ENCODE measurements around the gene RILPL1.
A peak's percentile ranks its signal among the peaks of the same experiment; 100 is the strongest.

RILPL1 gene

GRCh38 chr12:123479442-123480180 is 53.9 kb downstream of the RILPL1 start:
- no peak overlapping the region for H3K27ac ChIP-seq
- TF ChIP-seq, protein P1, sequence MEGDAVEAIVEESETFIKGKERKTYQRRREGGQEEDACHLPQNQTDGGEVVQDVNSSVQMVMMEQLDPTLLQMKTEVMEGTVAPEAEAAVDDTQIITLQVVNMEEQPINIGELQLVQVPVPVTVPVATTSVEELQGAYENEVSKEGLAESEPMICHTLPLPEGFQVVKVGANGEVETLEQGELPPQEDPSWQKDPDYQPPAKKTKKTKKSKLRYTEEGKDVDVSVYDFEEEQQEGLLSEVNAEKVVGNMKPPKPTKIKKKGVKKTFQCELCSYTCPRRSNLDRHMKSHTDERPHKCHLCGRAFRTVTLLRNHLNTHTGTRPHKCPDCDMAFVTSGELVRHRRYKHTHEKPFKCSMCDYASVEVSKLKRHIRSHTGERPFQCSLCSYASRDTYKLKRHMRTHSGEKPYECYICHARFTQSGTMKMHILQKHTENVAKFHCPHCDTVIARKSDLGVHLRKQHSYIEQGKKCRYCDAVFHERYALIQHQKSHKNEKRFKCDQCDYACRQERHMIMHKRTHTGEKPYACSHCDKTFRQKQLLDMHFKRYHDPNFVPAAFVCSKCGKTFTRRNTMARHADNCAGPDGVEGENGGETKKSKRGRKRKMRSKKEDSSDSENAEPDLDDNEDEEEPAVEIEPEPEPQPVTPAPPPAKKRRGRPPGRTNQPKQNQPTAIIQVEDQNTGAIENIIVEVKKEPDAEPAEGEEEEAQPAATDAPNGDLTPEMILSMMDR (IDR thresholded peaks at IDR 0.05), result no peak
- TF ChIP-seq ZFX (IDR thresholded peaks at IDR 0.05; ENCODE audit: borderline replicate concordance), result no peak

DNA sequence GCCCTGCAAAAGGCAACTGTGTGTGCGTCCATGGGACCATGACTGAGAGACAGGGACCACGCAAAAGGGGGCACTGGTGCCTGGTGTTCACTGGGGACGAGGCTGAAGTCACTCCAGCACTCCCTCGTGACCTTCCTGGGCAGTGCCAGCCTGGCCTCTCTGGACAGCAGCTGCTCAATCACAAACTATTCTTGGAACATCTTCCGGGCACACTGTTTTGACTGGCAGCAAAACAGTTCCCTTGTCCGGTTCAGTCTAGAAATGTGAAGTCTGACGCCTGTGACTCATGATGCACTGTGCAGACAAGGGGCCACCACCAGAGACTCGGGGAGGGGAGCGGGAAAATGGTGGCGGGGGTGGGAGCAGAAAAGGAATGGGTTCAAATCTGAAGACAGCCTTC is 54.8 kb downstream of the RILPL1 start:
- TF ChIP-seq ZFX (IDR thresholded peaks at IDR 0.05; ENCODE audit: borderline replicate concordance), result no peak
- TF ChIP-seq, protein P1 (IDR thresholded peaks at IDR 0.05), result no peak
- no peak overlapping the region for H3K27ac ChIP-seq

DNA sequence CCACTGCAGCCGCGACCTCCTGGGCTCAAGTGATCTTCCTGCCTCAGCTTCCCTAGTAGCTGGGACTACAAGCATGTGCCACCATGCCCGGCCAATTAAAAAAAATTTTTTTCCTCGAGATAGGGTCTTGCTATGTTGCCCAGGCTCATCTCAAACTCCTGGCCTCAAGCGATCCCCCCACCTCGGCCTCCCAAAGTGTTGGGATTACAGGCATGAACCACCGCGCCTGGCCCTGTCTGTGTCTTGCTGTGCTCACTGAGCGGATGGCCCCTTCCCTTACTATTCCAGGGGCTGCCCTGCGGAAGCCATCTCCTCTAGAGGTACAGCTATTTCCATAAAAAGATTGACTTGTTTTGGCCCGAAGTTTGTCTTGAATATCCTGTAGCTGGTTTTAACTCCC is 55.5 kb downstream of the RILPL1 start:
- TF ChIP-seq, protein P1 (IDR thresholded peaks at IDR 0.05), result no peak
- TF ChIP-seq ZFX (IDR thresholded peaks at IDR 0.05; ENCODE audit: borderline replicate concordance), result no peak

GRCh38 chr12:123475246-123475703 is 58.2 kb downstream of the RILPL1 start:
- TF ChIP-seq, protein P1 (IDR thresholded peaks at IDR 0.05), result no peak
- TF ChIP-seq ZFX (IDR thresholded peaks at IDR 0.05; ENCODE audit: borderline replicate concordance), result no peak

More for the DNA sequence above, 55.5 kb downstream of the RILPL1 start:
- no peak overlapping the region for H3K27ac ChIP-seq

GRCh38 chr12:123474485-123475245 is 58.9 kb downstream of the RILPL1 start:
- 0 out of 2 replicates have a peak overlapping the region, but pooled peaks have one; percentile 9 for H3K27ac ChIP-seq
- TF ChIP-seq, protein P1 (IDR thresholded peaks at IDR 0.05), result no peak
- no peak for TF ChIP-seq ZFX (IDR thresholded peaks at IDR 0.05; ENCODE audit: borderline replicate concordance)

More at GRCh38 chr12:123475246-123475703, 58.2 kb downstream of the RILPL1 start:
- H3K27ac ChIP-seq, result 0 out of 2 replicates have a peak overlapping the region, but pooled peaks have one; percentile 9

GRCh38 chr12:123472438-123472849 is 61.1 kb downstream of the RILPL1 start:
- no peak overlapping the region for H3K27ac ChIP-seq
- no peak for TF ChIP-seq ZFX (IDR thresholded peaks at IDR 0.05; ENCODE audit: borderline replicate concordance)
- TF ChIP-seq, protein P1 (IDR thresholded peaks at IDR 0.05), result no peak
